ENCODE measurements around the gene TCEAL1.

Gene TCEAL1

DNA sequence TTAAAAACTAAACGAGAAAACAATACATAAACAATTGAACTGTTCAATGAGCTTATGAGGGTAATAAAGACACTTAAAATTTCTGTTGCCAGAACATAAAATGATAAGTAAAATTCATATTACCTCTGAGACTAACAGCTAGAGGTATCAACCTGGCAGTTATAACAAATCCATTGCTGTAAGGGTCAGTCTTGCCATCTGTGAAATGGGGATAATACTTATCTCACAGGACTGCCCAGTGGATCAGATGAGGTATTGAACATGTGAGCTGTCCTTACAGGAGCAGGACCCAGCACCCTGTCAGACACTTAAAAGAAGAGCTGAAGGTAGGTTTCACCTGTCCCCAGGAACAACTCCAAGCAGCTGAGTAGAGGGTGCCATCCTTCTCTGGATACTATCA is 18.5 kb upstream of the TCEAL1 start:
- DNase-seq (ENCODE audit: low spot score) (no peak), ATAC-seq (ENCODE audit: low read depth) (no peak)
- no peak overlapping the region for H3K4me3 ChIP-seq (ENCODE audit: severe bottlenecking)
- H3K27ac ChIP-seq (ENCODE audit: poor library complexity, severe bottlenecking): no peak overlapping the region
- TF ChIP-seq, protein P1, sequence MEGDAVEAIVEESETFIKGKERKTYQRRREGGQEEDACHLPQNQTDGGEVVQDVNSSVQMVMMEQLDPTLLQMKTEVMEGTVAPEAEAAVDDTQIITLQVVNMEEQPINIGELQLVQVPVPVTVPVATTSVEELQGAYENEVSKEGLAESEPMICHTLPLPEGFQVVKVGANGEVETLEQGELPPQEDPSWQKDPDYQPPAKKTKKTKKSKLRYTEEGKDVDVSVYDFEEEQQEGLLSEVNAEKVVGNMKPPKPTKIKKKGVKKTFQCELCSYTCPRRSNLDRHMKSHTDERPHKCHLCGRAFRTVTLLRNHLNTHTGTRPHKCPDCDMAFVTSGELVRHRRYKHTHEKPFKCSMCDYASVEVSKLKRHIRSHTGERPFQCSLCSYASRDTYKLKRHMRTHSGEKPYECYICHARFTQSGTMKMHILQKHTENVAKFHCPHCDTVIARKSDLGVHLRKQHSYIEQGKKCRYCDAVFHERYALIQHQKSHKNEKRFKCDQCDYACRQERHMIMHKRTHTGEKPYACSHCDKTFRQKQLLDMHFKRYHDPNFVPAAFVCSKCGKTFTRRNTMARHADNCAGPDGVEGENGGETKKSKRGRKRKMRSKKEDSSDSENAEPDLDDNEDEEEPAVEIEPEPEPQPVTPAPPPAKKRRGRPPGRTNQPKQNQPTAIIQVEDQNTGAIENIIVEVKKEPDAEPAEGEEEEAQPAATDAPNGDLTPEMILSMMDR (IDR thresholded peaks at IDR 0.05; ENCODE audit: poor library complexity, severe bottlenecking): no peak
- no peaks in the 10 kb centered on the region for H3K27me3 ChIP-seq (ENCODE audit: insufficient read depth, poor library complexity, severe bottlenecking)
- H3K4me1 ChIP-seq (ENCODE audit: insufficient read depth, poor library complexity, severe bottlenecking): peaks cover 10% of the 10 kb centered on the region
- H3K36me3 ChIP-seq (ENCODE audit: low read depth): peaks cover 8% of the 10 kb centered on the region
- H3K9me3 ChIP-seq (ENCODE audit: severe bottlenecking): no peaks in the 10 kb centered on the region

- Histone ChIP-seq H3K9me3 (ENCODE audit: severe bottlenecking) (no peaks in the 10 kb centered on the region), H3K4me3 (ENCODE audit: severe bottlenecking) (no peak overlapping the region), H3K27ac (ENCODE audit: poor library complexity, severe bottlenecking) (peak overlapping the region; percentile 81), H3K4me1 (ENCODE audit: insufficient read depth, poor library complexity, severe bottlenecking) (peaks cover 16% of the 10 kb centered on the region), H3K27me3 (ENCODE audit: insufficient read depth, poor library complexity, severe bottlenecking) (no peaks in the 10 kb centered on the region), H3K36me3 (ENCODE audit: low read depth) (peaks cover 8% of the 10 kb centered on the region)
- ATAC-seq (ENCODE audit: low read depth): no peak
- DNase-seq (ENCODE audit: low spot score): no peak
- TF ChIP-seq, protein P1 (IDR thresholded peaks at IDR 0.05; ENCODE audit: poor library complexity, severe bottlenecking): no peak
Observed at GRCh38 chrX:103613362-103613890, 15.3 kb upstream of the TCEAL1 start.

DNA sequence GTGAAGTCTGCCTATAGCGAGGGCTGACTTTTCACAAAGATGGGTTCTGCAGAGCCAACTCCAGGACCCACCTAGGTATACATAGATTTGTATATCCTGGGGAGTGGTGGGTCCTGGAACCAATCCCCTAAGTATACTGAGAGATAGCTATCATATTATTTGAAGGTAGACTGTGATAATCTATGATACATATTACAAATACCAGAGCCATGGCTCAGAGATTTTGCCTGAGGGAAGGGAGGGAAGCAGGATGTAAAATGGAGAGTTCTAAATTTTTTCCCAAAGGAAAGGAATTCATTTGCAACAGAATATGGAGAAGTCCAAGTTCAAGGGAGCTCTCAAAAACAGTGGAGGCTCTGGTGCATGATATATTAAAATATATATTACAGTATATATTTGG is 13.8 kb upstream of the TCEAL1 start:
- Histone ChIP-seq H3K27ac (ENCODE audit: poor library complexity, severe bottlenecking) (peak overlapping the region; percentile 81), H3K36me3 (ENCODE audit: low read depth) (peaks cover 7% of the 10 kb centered on the region), H3K9me3 (ENCODE audit: severe bottlenecking) (no peaks in the 10 kb centered on the region), H3K4me1 (ENCODE audit: insufficient read depth, poor library complexity, severe bottlenecking) (peaks cover 16% of the 10 kb centered on the region), H3K27me3 (ENCODE audit: insufficient read depth, poor library complexity, severe bottlenecking) (no peaks in the 10 kb centered on the region), H3K4me3 (ENCODE audit: severe bottlenecking) (no peak overlapping the region)
- TF ChIP-seq, protein P1 (IDR thresholded peaks at IDR 0.05; ENCODE audit: poor library complexity, severe bottlenecking): no peak
- ATAC-seq (ENCODE audit: low read depth): peak; percentile 84
- no peak for DNase-seq (ENCODE audit: low spot score)

GRCh38 chrX:103615781-103616371 is 12.9 kb upstream of the TCEAL1 start:
- Histone ChIP-seq H3K27me3 (ENCODE audit: insufficient read depth, poor library complexity, severe bottlenecking) (no peaks in the 10 kb centered on the region), H3K9me3 (ENCODE audit: severe bottlenecking) (no peaks in the 10 kb centered on the region), H3K27ac (ENCODE audit: poor library complexity, severe bottlenecking) (peak overlapping the region; percentile 81), H3K36me3 (ENCODE audit: low read depth) (peaks cover 4% of the 10 kb centered on the region), H3K4me3 (ENCODE audit: severe bottlenecking) (no peak overlapping the region), H3K4me1 (ENCODE audit: insufficient read depth, poor library complexity, severe bottlenecking) (peaks cover 16% of the 10 kb centered on the region)
- ATAC-seq (ENCODE audit: low read depth) (peak; percentile 38; the same call in 2 of the 3 replicates), DNase-seq (ENCODE audit: low spot score) (no peak)
- TF ChIP-seq, protein P1 (IDR thresholded peaks at IDR 0.05; ENCODE audit: poor library complexity, severe bottlenecking): no peak

DNA sequence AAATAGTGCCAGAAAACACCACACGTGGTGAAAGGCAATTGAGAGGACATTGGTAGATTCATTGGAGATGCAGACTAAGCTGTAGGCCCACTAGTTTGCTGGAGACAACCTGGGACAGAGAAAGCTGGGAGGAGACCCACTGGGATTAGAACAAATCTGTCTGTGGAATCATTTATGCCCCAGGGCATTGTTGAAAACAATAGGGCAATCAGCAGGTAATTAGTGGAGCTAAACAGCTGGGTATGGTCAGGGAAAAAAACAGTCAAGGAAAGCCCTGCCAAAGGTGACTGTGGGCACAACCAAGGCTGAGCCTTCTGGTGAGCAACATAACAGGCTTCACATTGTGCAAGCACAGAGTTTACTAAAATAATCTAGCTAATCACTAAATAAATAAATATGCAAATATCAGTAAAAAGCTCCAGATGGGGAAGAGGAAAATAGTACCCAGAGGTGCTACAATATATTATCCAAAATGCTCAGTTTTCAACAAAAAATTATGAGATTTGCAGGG is 12.0 kb upstream of the TCEAL1 start:
- no peak for DNase-seq (ENCODE audit: low spot score)
- peak overlapping the region; percentile 81 for H3K27ac ChIP-seq (ENCODE audit: poor library complexity, severe bottlenecking)
- H3K27me3 ChIP-seq (ENCODE audit: insufficient read depth, poor library complexity, severe bottlenecking): no peaks in the 10 kb centered on the region
- no peaks in the 10 kb centered on the region for H3K9me3 ChIP-seq (ENCODE audit: severe bottlenecking)
- H3K4me3 ChIP-seq (ENCODE audit: severe bottlenecking): no peak overlapping the region
- no peak for ATAC-seq (ENCODE audit: low read depth)
- H3K36me3 ChIP-seq (ENCODE audit: low read depth): peaks cover 4% of the 10 kb centered on the region
- TF ChIP-seq, protein P1 (IDR thresholded peaks at IDR 0.05; ENCODE audit: poor library complexity, severe bottlenecking): no peak
- peaks cover 16% of the 10 kb centered on the region for H3K4me1 ChIP-seq (ENCODE audit: insufficient read depth, poor library complexity, severe bottlenecking)

Measured in RWPE2 (cell line).